DND-41 (cell line): ENCODE measurements around the gene CDCA7L.

Source experiments
- CTCF ChIP-seq: IDR thresholded peaks from 2 replicates; pipeline ENCODE4 v1.5.1; 2012; ENCODE audit warnings: borderline replicate concordance, low read length, moderate library complexity, mild to moderate bottlenecking; ENCODE audit not compliant: poor library complexity, severe bottlenecking; ENCODE audit errors: extremely low read depth
- EZH2 ChIP-seq: IDR thresholded peaks from 3 replicates; pipeline ENCODE4 v1.6.1; 2012; ENCODE audit warnings: borderline replicate concordance, low read depth, mild to moderate bottlenecking, moderate library complexity, low read length, inconsistent platforms; ENCODE audit not compliant: severe bottlenecking

- no peak for TF ChIP-seq EZH2
- TF ChIP-seq CTCF = no peak
Measured at GRCh38 chr7:21942955-21943354, 2.7 kb downstream of the CDCA7L start.
